HCT116 (cell line): ENCODE results near the gene ITLN1.
"Not testable (repeated sequence)": the region's sequence is repeated elsewhere in the genome, so short reads cannot be mapped to it uniquely, and the experiment has no call there.

Experiments
- CBX3 ChIP-seq: IDR thresholded peaks from 2 replicates; pipeline ENCODE4 v1.6.1; 2012; ENCODE audit warnings: low read depth
- CEBPB ChIP-seq: IDR thresholded peaks from 2 replicates; pipeline ENCODE4 v1.6.1; 2012; ENCODE audit warnings: low read depth
- ELF1 ChIP-seq: IDR thresholded peaks from 2 replicates; pipeline ENCODE4 v1.6.1; 2012; ENCODE audit warnings: low read depth, borderline replicate concordance
- EZH2 ChIP-seq: fragments of 200-600 bp; sonication (generic); IDR thresholded peaks from 2 replicates; pipeline ENCODE4 v1.6.1; 2017; ENCODE audit warnings: antibody characterized with exemption, mixed run types
- POLR2A ChIP-seq: IDR thresholded peaks from 2 replicates; pipeline ENCODE4 v1.7.0; 2011; ENCODE audit warnings: borderline replicate concordance; ENCODE audit not compliant: insufficient read depth, insufficient read length; ENCODE audit errors: extremely low read depth
- POLR2AphosphoS5 ChIP-seq: IDR thresholded peaks from 2 replicates; pipeline ENCODE4 v1.6.1; 2011; ENCODE audit warnings: mild to moderate bottlenecking, low read depth, low read length, moderate library complexity
- ZFX ChIP-seq: fragments of 450-650 bp; IDR thresholded peaks from 2 replicates; pipeline ENCODE4 v1.6.1; 2017
- TF ChIP-seq, protein P1 (sequence below), 3 experiments: fragments of 200-600 bp in 1 of 3; sonication (generic) in 1 of 3; IDR thresholded peaks in 2 of 3; conservative IDR thresholded peaks in 1 of 3; 2 replicates each; pipeline ENCODE4 v1.5.1; 2012 to 2017; ENCODE audit warnings: low read depth in 2 of 3, low read length in 2 of 3, antibody characterized with exemption in 1 of 3, borderline replicate concordance in 1 of 3, control low read depth in 1 of 3, mild to moderate bottlenecking in 1 of 3, mixed read lengths in 1 of 3, mixed run types in 1 of 3, moderate library complexity in 1 of 3; ENCODE audit not compliant: insufficient read depth in 1 of 3
- TF ChIP-seq, protein P2 (sequence below): IDR thresholded peaks from 2 replicates; pipeline ENCODE4 v1.6.1; 2012

DNA sequence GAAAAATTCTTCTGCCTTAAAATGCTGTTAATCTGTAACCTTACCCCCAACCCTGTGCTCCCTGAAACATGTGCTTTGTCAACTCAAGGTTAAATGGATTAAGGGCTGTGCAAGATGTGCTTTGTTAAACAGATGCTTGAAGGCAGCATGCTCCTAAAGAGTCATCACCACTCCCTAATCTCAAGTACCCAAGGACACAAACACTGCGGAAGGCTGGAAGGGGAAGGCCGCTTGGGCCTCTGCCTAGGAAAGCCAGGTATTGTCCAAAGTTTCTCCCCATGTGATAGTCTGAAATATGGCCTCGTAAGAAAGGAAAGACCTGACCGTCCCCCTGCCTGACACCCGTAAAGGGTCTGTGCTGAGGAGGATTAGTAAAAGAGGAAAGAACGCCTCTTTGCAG is 28.2 kb upstream of the ITLN1 start:
- not testable (repeated sequence) for TF ChIP-seq CBX3, CEBPB, EZH2, ELF1, POLR2AphosphoS5, ZFX, POLR2A
- TF ChIP-seq, protein P1, sequence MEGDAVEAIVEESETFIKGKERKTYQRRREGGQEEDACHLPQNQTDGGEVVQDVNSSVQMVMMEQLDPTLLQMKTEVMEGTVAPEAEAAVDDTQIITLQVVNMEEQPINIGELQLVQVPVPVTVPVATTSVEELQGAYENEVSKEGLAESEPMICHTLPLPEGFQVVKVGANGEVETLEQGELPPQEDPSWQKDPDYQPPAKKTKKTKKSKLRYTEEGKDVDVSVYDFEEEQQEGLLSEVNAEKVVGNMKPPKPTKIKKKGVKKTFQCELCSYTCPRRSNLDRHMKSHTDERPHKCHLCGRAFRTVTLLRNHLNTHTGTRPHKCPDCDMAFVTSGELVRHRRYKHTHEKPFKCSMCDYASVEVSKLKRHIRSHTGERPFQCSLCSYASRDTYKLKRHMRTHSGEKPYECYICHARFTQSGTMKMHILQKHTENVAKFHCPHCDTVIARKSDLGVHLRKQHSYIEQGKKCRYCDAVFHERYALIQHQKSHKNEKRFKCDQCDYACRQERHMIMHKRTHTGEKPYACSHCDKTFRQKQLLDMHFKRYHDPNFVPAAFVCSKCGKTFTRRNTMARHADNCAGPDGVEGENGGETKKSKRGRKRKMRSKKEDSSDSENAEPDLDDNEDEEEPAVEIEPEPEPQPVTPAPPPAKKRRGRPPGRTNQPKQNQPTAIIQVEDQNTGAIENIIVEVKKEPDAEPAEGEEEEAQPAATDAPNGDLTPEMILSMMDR (IDR thresholded peaks at IDR 0.05 in 2 of 3, conservative IDR thresholded peaks at IDR 0.05 in 1 of 3; ENCODE audit: borderline replicate concordance in 1 of 3, insufficient read depth in 1 of 3, low read depth in 2 of 3, low read length in 2 of 3): not testable (repeated sequence)
- TF ChIP-seq, protein P2, sequence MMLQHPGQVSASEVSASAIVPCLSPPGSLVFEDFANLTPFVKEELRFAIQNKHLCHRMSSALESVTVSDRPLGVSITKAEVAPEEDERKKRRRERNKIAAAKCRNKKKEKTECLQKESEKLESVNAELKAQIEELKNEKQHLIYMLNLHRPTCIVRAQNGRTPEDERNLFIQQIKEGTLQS: not testable (repeated sequence)
